OCI-LY7 (cell line): ENCODE measurements around the gene TMEM81.

ENCODE experiments used
- EZH2phosphoT487 ChIP-seq: fragments of 200-600 bp; sonication (generic); IDR thresholded peaks from 2 replicates; pipeline ENCODE4 v1.6.1; 2018; ENCODE audit warnings: low read depth, borderline replicate concordance, mild to moderate bottlenecking, mixed run types, antibody characterized with exemption, low read length, moderate library complexity, mixed read lengths
- TF ChIP-seq, protein P1 (sequence below): fragments of 200-600 bp; sonication (generic); conservative IDR thresholded peaks from 2 replicates; pipeline ENCODE4 v1.5.1; 2014; ENCODE audit warnings: mild to moderate bottlenecking, antibody characterized with exemption, low read length, moderate library complexity, mixed read lengths

DNA sequence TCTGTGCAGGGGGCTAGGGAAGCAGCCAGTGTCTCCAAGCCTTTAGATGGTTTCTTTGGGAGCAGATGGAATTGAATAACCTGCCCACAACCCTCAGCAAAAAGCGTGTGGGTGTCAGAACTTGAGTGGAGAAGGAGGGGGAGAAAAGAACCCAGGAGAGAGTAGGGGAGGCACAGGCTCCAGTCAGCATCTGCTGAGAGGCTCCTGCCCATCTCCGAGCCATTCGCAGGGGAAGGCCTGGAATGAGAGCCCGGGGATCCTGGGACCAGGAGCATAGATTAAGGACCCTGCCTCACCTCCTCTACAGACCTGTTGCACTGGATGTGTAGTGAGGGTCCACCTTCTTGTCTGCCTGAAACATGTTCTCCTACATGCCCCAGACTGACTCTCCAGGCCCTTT lies 16.3 kb downstream of the TMEM81 start:
- TF ChIP-seq, protein P1, sequence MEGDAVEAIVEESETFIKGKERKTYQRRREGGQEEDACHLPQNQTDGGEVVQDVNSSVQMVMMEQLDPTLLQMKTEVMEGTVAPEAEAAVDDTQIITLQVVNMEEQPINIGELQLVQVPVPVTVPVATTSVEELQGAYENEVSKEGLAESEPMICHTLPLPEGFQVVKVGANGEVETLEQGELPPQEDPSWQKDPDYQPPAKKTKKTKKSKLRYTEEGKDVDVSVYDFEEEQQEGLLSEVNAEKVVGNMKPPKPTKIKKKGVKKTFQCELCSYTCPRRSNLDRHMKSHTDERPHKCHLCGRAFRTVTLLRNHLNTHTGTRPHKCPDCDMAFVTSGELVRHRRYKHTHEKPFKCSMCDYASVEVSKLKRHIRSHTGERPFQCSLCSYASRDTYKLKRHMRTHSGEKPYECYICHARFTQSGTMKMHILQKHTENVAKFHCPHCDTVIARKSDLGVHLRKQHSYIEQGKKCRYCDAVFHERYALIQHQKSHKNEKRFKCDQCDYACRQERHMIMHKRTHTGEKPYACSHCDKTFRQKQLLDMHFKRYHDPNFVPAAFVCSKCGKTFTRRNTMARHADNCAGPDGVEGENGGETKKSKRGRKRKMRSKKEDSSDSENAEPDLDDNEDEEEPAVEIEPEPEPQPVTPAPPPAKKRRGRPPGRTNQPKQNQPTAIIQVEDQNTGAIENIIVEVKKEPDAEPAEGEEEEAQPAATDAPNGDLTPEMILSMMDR = no peak
- TF ChIP-seq EZH2phosphoT487 = no peak
